HepG2 (cell line): ENCODE data around the gene PHEX. TPM values are rescaled to one million over a fixed set of nuclear protein-coding genes. Genes with fewer than 3 reads are reported as not detected.

Experiments
- ATAC-seq: fragments of 200-7000 bp; cut with Tn5 transposase; 3 replicates; pipeline ENCODE4 v1.9.1; 2020; ENCODE audit warnings: mild to moderate bottlenecking, moderate library complexity
- BruUV-seq: library from RNA; stranded (reverse); fragments of 400-500 nt; replicated peaks from 2 replicates; lab custom pipeline; 2021; lab: Mats Ljungman, UMichigan
- CTCF ChIA-PET: fragments of 300-600 bp; formaldehyde crosslinking; extraction: SDS; loops from one replicate; lab custom pipeline; 2021; ENCODE audit warnings: low total read pairs, inconsistent platforms, low intra/inter-chr PET ratio; lab: Yijun Ruan, JAX
- POLR2A ChIA-PET: fragments of 350-600 bp; sonication (Branson Sonifier 250); formaldehyde crosslinking; loops from one replicate; lab custom pipeline; 2020; ENCODE audit warnings: antibody characterized with exemption, inconsistent platforms; lab: Yijun Ruan, JAX
- DNase-seq: peaks from one replicate; pipeline ENCODE4 v3.0.0-alpha.2; 2015; ENCODE audit warnings: low spot score
- FAIRE-seq: peaks from 3 replicates; lab custom pipeline; 2011; peaks lifted over from hg19 to GRCh38; lab: Jason Lieb, UNC
- H2AFZ ChIP-seq: one replicate; pipeline ENCODE4 v1.6.1; 2011; ENCODE audit warnings: low read length, inconsistent platforms
- H3K27ac ChIP-seq: fragments of 300-600 bp; 3 replicates; pipeline ENCODE4 v1.8.0; 2011; ENCODE audit warnings: mixed run types, mild to moderate bottlenecking, mixed read lengths, low read length, inconsistent platforms; ENCODE audit not compliant: insufficient read depth; ENCODE audit errors: extremely low read length
- H3K27me3 ChIP-seq, 2 experiments: fragments of 200-600 bp in 1 of 2; 2 replicates in 1 of 2; 3 replicates in 1 of 2; pipeline versions ENCODE4 v1.6.0 to v1.8.0; 2011; ENCODE audit warnings: low read length in 2 of 2, mild to moderate bottlenecking in 2 of 2, moderate library complexity in 2 of 2, inconsistent platforms in 1 of 2; ENCODE audit not compliant: insufficient read depth in 2 of 2, control insufficient read depth in 1 of 2
- H3K36me3 ChIP-seq, 2 experiments: fragments of 200-600 bp in 1 of 2; replicated peaks in 1 of 2; 2 replicates in 1 of 2; 3 replicates in 1 of 2; pipeline versions ENCODE4 v1.5.1 to v1.8.0; 2011; ENCODE audit warnings: low read length in 2 of 2, inconsistent platforms in 1 of 2; ENCODE audit not compliant: insufficient read depth in 2 of 2, control insufficient read depth in 1 of 2
- H3K4me1 ChIP-seq: 2 replicates; pipeline ENCODE4 v1.5.1; 2012; ENCODE audit warnings: low read length, inconsistent platforms; ENCODE audit not compliant: insufficient read depth
- H3K4me2 ChIP-seq: 2 replicates; pipeline ENCODE4 v1.6.0; 2011; ENCODE audit warnings: low read depth, low read length, inconsistent platforms
- H3K4me3 ChIP-seq, 3 experiments: fragments of 200-600 bp in 1 of 3; sonication (generic), shearing (Covaris generic) in 1 of 3; replicated peaks in 1 of 3; 2 replicates each; pipeline ENCODE4 v1.5.1; 2011 to 2016; ENCODE audit warnings: low read length in 3 of 3, inconsistent platforms in 2 of 3, low read depth in 2 of 3, mild to moderate bottlenecking in 2 of 3, control low read depth in 1 of 3, mixed read lengths in 1 of 3; ENCODE audit not compliant: insufficient read depth in 1 of 3
- H3K79me2 ChIP-seq: one replicate; pipeline ENCODE4 v1.6.1; 2011; ENCODE audit warnings: low read length, inconsistent platforms; ENCODE audit not compliant: insufficient read depth
- H3K9ac ChIP-seq: 2 replicates; pipeline ENCODE4 v1.6.0; 2011; ENCODE audit warnings: mild to moderate bottlenecking, low read depth, low read length, inconsistent platforms; ENCODE audit not compliant: insufficient read depth
- H3K9me3 ChIP-seq: 2 replicates; pipeline ENCODE4 v1.5.1; 2012; ENCODE audit warnings: mild to moderate bottlenecking, low read length
- H4K20me1 ChIP-seq: 2 replicates; pipeline ENCODE4 v1.6.0; 2011; ENCODE audit warnings: inconsistent platforms, mild to moderate bottlenecking, low read length, moderate library complexity; ENCODE audit not compliant: insufficient read depth
- ARID4A ChIP-seq: sonication (generic); formaldehyde crosslinking; IDR thresholded peaks from 2 replicates; pipeline ENCODE4 v1.5.0; 2020; ENCODE audit warnings: mild to moderate bottlenecking, missing genetic modification reagents, borderline replicate concordance
- CEBPG ChIP-seq: IDR thresholded peaks from 2 replicates; pipeline ENCODE4 v1.6.1; 2016
- EEA1 ChIP-seq: sonication (generic); formaldehyde crosslinking; IDR thresholded peaks from 2 replicates; pipeline ENCODE4 v1.5.1; 2020; ENCODE audit warnings: mild to moderate bottlenecking, missing genetic modification reagents, borderline replicate concordance
- FOXM1 ChIP-seq: sonication (generic); formaldehyde crosslinking; IDR thresholded peaks from 2 replicates; pipeline ENCODE4 v1.5.0; 2020; ENCODE audit warnings: missing genetic modification reagents
- GLMP ChIP-seq: sonication (generic); formaldehyde crosslinking; IDR thresholded peaks from 2 replicates; pipeline ENCODE4 v1.9.0; 2021; ENCODE audit warnings: missing genetic modification reagents, mild to moderate bottlenecking, borderline replicate concordance
- MAX ChIP-seq: IDR thresholded peaks from 2 replicates; pipeline ENCODE4 v1.6.1; 2012; ENCODE audit warnings: inconsistent platforms
- PHF21A ChIP-seq: sonication (generic); formaldehyde crosslinking; IDR thresholded peaks from 2 replicates; pipeline ENCODE4 v1.5.0; 2020; ENCODE audit warnings: mild to moderate bottlenecking, missing genetic modification reagents
- RARG ChIP-seq: sonication (generic); formaldehyde crosslinking; IDR thresholded peaks from 2 replicates; pipeline ENCODE4 v1.4.0; 2020; ENCODE audit warnings: low read depth, mild to moderate bottlenecking, missing genetic modification reagents
- ZFP36L1 ChIP-seq: sonication (generic); formaldehyde crosslinking; IDR thresholded peaks from 2 replicates; pipeline ENCODE4 v1.8.0; 2022; ENCODE audit warnings: mild to moderate bottlenecking, missing genetic modification reagents, moderate library complexity
- ZNF253 ChIP-seq: sonication (generic); formaldehyde crosslinking; IDR thresholded peaks from 2 replicates; pipeline ENCODE4 v1.8.0; 2022; ENCODE audit warnings: mild to moderate bottlenecking, missing genetic modification reagents, borderline replicate concordance
- ZNF3 ChIP-seq: IDR thresholded peaks from 2 replicates; pipeline ENCODE4 v1.7.0; 2017; ENCODE audit warnings: inconsistent platforms
- ZNF549 ChIP-seq: sonication (generic); formaldehyde crosslinking; IDR thresholded peaks from 2 replicates; pipeline ENCODE4 v1.5.0; 2020; ENCODE audit warnings: missing genetic modification reagents
- ZNF646 ChIP-seq: sonication (generic); formaldehyde crosslinking; IDR thresholded peaks from 2 replicates; pipeline ENCODE4 v1.9.0; 2021; ENCODE audit warnings: mild to moderate bottlenecking, missing genetic modification reagents
- ZSCAN29 ChIP-seq: sonication (generic); formaldehyde crosslinking; conservative IDR thresholded peaks from 2 replicates; pipeline ENCODE4 v1.4.0; 2020; ENCODE audit warnings: mild to moderate bottlenecking, missing genetic modification reagents
- WGBS: methylation state at CpG from one replicate; pipeline ENCODE4 v1.1.6; 2017; ENCODE audit warnings: low lambda C conversion rate; 5-methylcytosine and 5-hydroxymethylcytosine counted together
- in situ Hi-C: cut with HindIII; loops from 2 replicates; pipeline ENCODE4 v1.10.0; 2017; ENCODE audit warnings: low pct_unique_long_range_greater_than_20kb; ENCODE audit not compliant: extremely low pct_ligation_motif_present
- intact Hi-C: fragments of 100-400 bp; cut with micrococcal nuclease; formaldehyde crosslinking; loops from one replicate; pipeline ENCODE4 v1.10.0; 2022; ENCODE audit not compliant: unreplicated experiment
- polyA plus RNA-seq, 8 experiments: library from polyadenylated mRNA; depleted of rRNA in 3 of 8; stranded (reverse) in 7 of 8; unstranded in 1 of 8; fragments of >200 nt; fragmentation: Illumina TruSeq in 4 of 8; extraction: Trizol in 4 of 8; gene quantifications; 2 replicates each; pipeline versions ENCODE4 v1.2.1 to v1.2.3, GENCODE V29; 2011 to 2016; ENCODE audit warnings: low read depth in 4 of 8, missing spikeins in 1 of 8, mixed read lengths in 1 of 8; ENCODE audit not compliant: insufficient read depth in 1 of 8
- total RNA-seq, 5 experiments: library from RNA; depleted of rRNA; stranded (reverse); fragments of >200 nt; fragmentation: Illumina TruSeq; extraction: Trizol; gene quantifications; 2 replicates each; pipeline ENCODE4 v1.2.3, GENCODE V29; 2016; ENCODE audit warnings: low read depth in 1 of 5

Gene PHEX
- total and polyA plus RNA-seq, 2 of the 13 experiments (the other 11 are each of a cell fraction or from before 2014, with no cell fraction given), result 0.01 to 0.27 TPM

- H3K9ac ChIP-seq, result no peak overlapping the region
- H2AFZ ChIP-seq, result no peak overlapping the region
- DNase-seq (no peak), FAIRE-seq (no peak), ATAC-seq (no peak)
- H3K27ac ChIP-seq, result no peak overlapping the region
- no TSS peak for BruUV-seq
- H3K4me2 ChIP-seq, result no peak overlapping the region
- no peaks in the 10 kb centered on the region for H4K20me1 ChIP-seq
- in situ Hi-C loops (loop anchor here (25.0 kb wide), 1 partner anchor 209 kb away; no protein-coding TSS in a partner anchor), intact Hi-C loops (no loop called here)
- H3K4me3 ChIP-seq, result no peak overlapping the region
- ChIA-PET POLR2A (no interaction called here), CTCF (no interaction called here)
- H3K27me3 ChIP-seq, result no peaks in the 10 kb centered on the region
- H3K4me1 ChIP-seq, result no peaks in the 10 kb centered on the region
- WGBS, result no CpG with 5 or more reads among the region's 1 CpG
- H3K9me3 ChIP-seq, result no peaks in the 10 kb centered on the region
- H3K36me3 ChIP-seq, result no peaks in the 10 kb centered on the region
- H3K79me2 ChIP-seq, result no peaks in the 10 kb centered on the region
- TF ChIP-seq CEBPG (CRISPR knock-in tag) (no peak), FOXM1 (CRISPR knock-in tag) (no peak), ZNF646 (no peak), ZNF253 (CRISPR knock-in tag) (no peak), ARID4A (CRISPR knock-in tag) (no peak), ZFP36L1 (CRISPR knock-in tag) (no peak), ZNF3 (CRISPR knock-in tag) (no peak), RARG (CRISPR knock-in tag) (no peak), ZSCAN29 (CRISPR knock-in tag) (no peak), PHF21A (CRISPR knock-in tag) (no peak), ZNF549 (CRISPR knock-in tag) (no peak), EEA1 (CRISPR knock-in tag) (no peak), GLMP (CRISPR knock-in tag) (no peak), MAX (no peak)
Observed at GRCh38 chrX:22196149-22196548, 164.0 kb downstream of the PHEX start.
